Upper lobe of left lung (tissue), 4 donors: ENCODE measurements around the gene CD59.

Experiments used
- POLR2A ChIP-seq, 4 donors: fragments of 450-650 bp; IDR thresholded peaks; one replicate each; pipeline ENCODE4 v1.5.1; 2016 to 2017; ENCODE audit warnings: antibody characterized with exemption in 4 of 4, mild to moderate bottlenecking in 2 of 4
- POLR2AphosphoS5 ChIP-seq, 2 donors: sonication (generic); formaldehyde crosslinking; IDR thresholded peaks; one replicate each; pipeline ENCODE4 v1.5.1; 2017; ENCODE audit warnings: antibody characterized with exemption in 2 of 2
- TF ChIP-seq, protein P1 (sequence below), 6 experiments: fragments of 450-650 bp in 4 of 6; fragments of 200-600 bp in 2 of 6; sonication (generic) in 2 of 6; IDR thresholded peaks; one replicate each; pipeline ENCODE4 v1.5.1; 2016 to 2019; ENCODE audit warnings: antibody characterized with exemption in 6 of 6

DNA sequence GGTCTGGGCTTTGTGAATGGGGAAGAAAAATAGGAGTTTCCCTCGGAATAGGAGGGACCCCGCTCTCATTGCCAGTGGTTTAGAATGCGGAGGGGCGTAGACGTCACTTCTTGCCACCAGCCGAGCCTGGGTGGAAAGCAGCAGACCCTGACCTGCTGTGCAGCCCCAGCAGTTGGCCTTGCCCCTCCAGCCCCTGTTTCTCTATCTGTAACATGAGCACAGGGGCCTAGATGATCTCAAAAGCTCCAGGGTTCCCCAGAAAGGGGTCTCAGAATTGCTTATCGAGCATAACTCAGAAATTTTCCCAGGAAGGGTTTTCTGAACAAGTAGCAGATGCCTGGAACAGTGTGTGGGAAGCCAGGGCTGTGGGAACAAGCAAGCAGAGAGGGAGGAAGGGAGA is 79.5 kb downstream of the CD59 start:
- TF ChIP-seq POLR2AphosphoS5 (IDR thresholded peaks at IDR 0.05) (no peak), POLR2A (IDR thresholded peaks at IDR 0.05) (no peak)
- TF ChIP-seq, protein P1, sequence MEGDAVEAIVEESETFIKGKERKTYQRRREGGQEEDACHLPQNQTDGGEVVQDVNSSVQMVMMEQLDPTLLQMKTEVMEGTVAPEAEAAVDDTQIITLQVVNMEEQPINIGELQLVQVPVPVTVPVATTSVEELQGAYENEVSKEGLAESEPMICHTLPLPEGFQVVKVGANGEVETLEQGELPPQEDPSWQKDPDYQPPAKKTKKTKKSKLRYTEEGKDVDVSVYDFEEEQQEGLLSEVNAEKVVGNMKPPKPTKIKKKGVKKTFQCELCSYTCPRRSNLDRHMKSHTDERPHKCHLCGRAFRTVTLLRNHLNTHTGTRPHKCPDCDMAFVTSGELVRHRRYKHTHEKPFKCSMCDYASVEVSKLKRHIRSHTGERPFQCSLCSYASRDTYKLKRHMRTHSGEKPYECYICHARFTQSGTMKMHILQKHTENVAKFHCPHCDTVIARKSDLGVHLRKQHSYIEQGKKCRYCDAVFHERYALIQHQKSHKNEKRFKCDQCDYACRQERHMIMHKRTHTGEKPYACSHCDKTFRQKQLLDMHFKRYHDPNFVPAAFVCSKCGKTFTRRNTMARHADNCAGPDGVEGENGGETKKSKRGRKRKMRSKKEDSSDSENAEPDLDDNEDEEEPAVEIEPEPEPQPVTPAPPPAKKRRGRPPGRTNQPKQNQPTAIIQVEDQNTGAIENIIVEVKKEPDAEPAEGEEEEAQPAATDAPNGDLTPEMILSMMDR (IDR thresholded peaks at IDR 0.05): no peak
